ENCODE results near the gene KANSL1.

The KANSL1 gene

GRCh38 chr17:46163929-46164594, 29.2 kb downstream of the KANSL1 start:
- no peak for DNase-seq

GRCh38 chr17:46163316-46163715, 29.9 kb downstream of the KANSL1 start:
- no peak for DNase-seq

GRCh38 chr17:46162866-46163265, 30.4 kb downstream of the KANSL1 start:
- DNase-seq, result no peak

DNA sequence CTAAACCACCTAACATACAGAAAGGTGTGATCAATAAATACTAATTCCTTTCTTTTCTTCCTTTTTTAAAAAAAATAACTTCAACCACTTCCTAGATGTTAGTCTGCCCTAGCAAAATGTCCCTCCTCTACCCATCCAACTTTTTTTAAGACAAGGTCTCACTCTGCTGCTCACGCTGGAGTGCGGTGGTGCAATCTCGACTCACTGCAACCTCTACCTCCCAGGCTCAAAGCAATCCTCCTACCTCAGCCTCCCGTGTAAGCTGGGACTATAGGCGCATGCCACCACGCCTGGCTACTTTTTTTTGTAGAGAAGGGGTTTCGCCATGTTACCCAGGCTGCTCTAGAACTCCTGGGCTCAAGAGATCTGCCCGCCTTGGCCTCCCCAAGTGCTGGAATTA, 33.1 kb downstream of the KANSL1 start:
- DNase-seq, result no peak

DNA sequence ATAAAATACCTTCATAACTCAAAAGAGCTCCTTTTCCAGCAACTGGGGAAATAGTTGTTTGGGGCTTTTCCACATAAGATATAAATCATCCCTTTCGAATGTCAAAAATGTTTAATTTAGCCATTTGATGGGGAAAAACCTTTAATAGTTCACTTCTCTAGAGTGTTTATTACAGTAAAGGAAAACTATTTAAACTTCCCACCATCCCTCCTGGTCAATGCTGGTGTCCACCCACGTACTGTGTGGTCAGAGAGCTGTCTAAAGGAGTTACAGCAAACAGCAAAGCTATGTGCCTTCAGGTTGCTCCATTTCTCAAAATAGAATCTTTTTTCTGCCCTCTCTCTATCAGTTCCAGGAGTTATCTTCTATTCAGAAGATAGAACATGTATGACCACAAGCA, 33.5 kb downstream of the KANSL1 start:
- no peak for DNase-seq

DNA sequence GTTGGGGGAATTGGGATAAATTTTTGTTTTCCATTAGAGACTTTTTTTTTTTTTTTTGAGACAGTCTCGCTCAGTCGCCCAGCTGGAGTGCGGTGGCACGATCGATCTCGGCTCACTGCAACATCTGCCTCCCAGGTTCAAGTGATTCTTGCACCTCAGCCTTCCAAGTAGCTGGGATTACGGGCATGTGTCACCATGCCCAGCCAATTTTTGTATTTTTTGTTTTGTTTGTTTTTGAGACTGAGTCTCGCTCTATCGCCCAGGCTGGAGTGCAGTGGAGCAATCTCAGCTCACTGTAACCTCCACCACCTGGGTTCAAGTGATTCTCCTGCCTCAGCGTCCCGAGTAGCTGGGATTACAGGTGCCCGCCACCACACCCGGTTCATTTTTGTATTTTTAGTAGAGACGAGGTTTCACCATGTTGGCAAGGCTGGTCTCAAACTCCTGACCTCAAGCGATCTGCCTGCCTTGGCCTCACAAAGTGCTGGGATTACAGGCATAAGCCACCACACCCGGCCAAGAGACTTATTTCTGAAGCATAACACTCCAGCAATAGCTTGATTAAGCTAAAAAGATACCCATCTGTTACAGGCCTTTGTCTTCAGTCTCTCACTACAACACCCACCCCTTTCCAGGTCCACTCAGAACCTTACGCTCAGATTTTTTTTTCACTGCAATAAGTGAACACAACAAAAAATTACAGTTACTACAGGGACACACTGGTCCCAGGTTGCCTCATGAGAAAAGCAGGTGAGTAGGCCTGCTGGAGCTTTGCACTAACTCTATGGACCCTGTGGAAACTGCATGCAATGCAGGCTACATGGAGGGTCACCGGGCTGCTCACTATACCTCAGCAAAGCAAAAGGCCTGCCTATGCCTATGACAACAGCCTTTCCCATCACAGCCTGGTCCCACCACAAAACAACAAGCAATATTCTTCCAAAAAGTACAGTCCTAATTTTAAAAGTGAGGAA, 34.6 kb downstream of the KANSL1 start:
- DNase-seq, result peak; percentile 72

DNA sequence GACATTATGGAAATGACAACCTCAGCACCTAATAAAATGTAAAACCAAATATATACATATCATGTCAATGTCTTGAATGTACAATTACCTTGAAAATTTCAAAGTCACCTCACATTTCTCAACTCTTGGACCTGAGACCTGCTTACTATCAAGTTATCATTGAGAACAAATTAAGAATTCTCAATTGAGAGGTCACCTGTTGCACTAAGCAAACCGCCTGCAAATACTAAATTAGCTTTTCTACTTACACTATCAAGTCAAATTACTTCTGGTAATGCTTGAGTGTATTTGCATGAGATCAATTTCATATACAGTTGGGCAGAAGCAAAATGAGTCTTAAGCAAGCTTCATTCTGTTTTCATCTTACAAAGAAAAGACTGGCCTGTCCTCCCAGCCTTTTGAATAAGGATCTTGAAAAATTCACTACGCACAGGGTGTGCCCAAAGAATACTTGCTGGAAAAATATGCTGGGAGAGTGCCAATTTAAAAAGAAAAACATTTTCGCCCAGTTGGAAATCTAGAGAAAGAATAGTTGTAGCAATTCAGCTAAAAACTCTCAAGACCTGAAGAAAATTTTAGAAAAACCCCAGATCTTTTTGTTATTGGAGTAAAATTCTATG, 35.7 kb downstream of the KANSL1 start:
- DNase-seq, result no peak

DNA sequence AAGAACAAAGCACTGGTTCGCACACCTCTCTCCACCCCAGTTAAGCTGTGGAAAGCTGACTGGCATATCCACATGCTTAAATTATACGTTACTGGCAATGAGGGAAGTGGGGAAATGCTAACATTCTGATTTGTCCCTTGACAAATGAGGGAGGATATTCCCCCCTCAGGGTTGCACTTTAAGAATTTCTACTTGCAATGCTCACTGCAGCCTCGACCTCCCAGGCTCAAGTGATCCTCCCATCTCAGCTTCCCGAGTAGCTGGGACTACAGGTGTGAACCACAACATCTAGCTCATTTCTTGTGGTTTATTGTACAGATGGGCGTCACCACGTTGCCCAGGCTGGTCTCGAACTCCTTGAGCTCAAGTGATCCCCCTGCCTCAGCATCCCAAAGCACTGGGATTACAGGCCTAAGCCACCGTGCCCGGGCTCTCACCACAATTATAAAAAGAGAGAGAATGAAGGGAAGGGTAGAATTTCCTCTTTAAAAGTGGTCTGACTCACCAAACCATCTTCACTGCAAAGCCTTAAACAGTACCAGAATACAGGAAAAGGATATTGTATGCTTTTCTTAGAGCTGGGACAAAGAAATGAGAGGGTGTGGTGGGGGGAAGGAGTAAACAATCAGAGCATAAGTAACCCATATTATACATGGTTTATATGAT, 38.9 kb downstream of the KANSL1 start:
- DNase-seq, result no peak

DNA sequence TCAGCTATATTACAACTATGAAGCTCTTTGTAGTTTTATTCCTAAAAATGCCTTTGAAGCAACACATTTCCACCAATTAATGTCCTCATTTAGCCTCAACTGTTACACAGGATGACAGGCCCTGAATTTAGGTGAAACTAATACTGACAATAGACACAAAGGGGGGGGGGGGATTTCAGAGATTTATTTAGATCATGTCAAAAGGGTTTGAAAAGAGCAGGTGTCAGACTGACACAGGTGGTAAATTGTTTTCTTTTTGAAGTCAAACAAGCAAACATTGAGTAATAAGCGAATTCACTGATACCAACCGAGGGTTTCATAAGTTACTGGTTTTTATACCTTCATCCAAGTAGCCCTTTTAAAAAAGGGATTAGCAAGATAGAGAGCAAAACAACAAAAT, 40.8 kb downstream of the KANSL1 start:
- DNase-seq, result peak; percentile 32

DNA sequence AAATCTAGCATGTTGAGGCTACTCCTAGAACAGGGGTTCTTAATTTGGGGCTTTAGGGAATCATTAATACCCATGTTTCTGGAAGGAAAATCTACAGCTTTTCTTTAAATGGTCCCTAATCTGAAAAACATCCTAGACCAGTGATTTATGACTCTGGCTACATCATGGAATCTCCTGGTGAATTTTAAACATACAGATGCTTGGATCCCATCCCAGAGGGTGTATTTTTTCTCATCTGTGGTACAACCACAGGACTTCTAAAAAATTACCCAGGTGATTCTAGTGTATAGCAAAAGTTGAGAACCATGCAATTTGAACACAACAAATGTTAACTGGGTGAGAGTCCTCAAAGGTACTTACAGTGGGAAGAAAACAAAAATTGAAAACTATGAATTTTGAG, 41.5 kb downstream of the KANSL1 start:
- DNase-seq, result no peak

GRCh38 chr17:46150216-46150963, 42.8 kb downstream of the KANSL1 start:
- DNase-seq, result no peak

DNA sequence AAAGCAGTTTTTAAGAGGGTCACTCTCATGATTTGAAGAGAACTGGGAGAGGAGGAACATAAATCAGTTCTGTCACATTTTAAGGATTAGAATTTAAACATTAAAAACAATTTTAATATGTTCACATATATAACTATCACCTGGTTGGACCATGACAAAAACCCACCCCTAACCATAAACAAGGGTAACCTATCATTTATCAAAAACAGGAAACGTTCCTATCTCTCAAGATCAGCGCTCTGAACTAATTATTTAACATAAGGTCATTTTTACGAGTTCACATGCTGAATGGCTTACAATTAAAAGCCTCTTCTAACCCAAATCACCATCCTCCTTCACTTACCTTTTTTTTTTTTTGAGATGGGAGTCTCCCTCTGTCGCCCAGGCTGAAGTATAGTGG, 45.0 kb downstream of the KANSL1 start:
- no peak for DNase-seq

DNA sequence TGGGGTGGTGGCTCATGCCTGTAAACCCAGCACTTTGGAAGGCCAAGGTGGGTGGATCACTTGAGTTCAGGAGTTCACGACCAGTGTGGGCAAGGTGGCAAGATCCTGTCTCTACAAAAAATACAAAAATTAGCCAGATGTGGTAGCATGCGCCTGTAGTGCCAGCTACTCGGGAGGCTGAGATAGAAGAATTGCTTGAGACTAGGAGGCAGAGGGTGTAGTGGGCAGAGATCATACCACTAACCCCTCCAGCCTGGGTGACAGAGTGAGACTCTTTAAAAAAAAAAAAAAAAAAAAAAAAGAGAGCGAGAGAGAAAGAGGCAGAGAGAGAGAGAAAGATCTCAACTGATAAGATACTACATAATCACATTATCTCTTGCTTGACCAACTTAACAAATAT, 45.9 kb downstream of the KANSL1 start:
- no peak for DNase-seq

DNA sequence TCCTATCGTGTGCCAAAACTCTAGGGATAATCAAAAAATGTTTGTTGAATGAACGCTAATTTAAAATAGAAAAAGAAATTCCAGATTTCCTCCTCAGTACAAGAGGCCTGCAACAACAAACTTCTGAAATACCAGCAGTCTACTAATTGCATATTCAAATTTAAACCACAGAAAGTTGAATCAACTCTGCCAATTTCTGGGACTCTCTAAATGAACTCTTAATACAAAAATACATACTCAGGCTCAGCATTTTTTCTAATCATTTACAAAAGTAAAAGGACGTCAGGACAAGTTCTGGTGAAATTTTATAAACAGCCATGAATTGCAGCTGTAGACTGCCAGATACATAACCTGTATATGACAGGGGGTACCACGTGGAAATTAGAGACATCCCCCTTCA, 49.0 kb downstream of the KANSL1 start:
- DNase-seq, result no peak

DNA sequence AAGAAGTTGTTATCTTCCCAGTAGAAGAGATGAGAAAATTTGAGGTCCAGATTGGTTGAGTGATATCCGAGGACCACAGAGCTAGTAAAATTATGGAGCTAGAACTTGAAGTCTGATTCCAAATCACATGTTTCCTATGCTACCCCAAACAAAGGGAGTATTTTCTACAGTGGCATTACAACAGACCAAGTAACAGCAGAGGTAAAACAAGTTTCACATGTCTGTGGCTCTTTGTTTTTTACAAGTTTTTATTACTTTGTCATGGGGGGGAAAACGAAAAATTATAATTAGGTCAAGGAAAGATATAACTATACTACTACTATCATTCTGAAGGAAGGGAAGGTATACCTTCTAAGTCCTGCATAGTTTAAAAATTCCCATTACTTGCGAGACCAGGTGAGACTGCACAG, 49.4 kb downstream of the KANSL1 start:
- DNase-seq, result no peak

DNA sequence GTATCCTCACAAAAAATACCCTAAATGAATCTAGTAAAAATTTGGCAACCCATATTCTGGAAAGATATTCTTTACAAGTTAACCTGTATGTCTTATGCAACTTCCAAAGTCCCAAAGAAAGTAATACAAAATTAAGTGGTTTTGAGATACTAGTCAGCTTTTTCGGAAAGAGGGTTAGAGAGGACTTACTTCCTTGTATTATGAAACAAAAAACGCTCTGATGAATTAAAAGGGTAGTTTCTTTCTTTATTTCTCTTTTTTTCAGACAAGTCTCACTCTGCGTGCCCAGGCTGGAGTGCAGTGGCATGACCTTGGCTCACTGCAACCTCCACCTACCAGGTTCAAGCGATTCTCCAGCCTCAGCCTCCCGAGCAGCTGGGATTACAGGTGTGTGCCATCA, 51.6 kb downstream of the KANSL1 start:
- no peak for DNase-seq

DNA sequence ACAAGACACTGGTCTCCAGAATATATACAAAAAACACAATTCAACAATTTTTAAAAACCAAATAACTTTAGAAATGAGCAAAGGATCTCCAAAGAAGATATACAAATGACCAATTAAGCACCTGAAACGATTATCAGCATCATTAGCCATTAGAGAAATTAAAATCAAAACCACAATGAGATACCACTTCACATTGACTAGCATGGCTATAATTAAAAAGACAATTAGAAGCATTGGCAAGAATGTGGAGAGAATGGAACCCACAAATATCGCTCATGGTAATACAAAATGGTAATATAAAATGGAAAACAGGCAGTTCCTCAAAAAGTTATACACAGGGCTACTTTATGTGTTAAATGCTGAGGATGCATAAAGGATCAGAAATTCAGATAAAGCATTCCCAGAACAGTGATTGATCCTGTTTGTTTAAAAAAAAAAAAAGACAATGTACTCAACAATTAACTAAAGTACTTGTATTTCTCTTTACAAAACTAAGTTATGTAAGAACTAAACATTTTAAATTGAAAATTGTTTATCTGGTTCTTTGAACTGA, 52.5 kb downstream of the KANSL1 start:
- DNase-seq, result no peak

- no peak for DNase-seq
These were observed 53.6 kb downstream of the KANSL1 start for GRCh38 chr17:46139432-46140210.

GRCh38 chr17:46138473-46138872, 54.8 kb downstream of the KANSL1 start:
- DNase-seq, result no peak

DNA sequence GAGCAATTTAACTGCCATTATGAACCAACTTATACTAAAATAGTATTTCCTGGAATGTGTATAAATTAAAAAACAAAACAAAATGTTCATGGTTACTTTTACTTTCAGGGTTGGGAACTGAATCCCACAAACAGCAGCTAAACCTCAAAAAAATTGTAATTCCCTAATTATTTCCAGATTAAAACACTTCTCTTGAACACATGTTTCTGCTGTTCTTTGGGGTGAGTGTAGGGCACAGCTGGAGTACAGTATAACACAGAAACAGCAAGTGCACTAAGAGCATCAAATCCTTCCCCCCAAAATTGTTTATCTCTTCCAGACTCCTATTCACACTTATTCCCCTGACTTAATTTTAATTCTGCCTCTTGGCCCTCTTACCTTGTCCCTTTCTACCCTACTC, 56.4 kb downstream of the KANSL1 start:
- DNase-seq, result no peak

GRCh38 chr17:46135879-46136563, 57.2 kb downstream of the KANSL1 start:
- no peak for DNase-seq
